ENCODE measurements around the gene CTNNA3.

Gene CTNNA3

DNA sequence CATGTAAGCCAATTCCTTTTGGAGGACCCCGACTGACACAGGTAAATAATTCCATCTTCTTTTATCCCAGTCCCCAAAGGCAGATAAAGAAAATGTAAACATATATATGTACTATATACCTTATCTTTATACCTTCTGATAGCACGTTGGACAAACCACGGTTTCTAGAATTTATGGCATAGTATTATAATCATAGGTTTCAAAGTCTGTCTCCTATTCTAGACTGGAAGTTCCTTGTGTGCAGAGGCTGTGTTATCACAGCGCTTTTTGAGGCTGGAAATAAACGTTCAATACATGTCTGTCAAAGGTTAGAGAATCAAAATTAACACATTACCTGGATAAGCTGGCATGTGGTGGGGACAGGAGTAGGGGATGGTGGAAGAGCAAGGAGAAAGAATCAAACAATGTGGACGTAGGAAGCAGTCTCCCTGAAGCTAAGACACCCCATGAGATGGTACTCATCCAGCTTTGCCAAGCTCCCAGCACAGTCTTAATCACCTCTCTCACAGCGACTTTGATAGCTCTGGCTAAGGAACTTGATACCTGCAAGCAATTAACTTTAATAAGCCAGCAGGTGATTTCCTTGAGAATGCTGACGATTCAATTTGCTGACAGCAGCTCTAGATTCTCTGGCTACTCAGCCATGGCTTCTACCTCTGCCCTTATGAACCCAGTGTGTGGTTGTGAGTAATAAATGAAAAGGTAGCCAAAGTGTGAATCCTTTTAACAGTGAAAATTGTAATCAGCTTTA is 978.6 kb downstream of the CTNNA3 start:
- DNase-seq, result no peak

DNA sequence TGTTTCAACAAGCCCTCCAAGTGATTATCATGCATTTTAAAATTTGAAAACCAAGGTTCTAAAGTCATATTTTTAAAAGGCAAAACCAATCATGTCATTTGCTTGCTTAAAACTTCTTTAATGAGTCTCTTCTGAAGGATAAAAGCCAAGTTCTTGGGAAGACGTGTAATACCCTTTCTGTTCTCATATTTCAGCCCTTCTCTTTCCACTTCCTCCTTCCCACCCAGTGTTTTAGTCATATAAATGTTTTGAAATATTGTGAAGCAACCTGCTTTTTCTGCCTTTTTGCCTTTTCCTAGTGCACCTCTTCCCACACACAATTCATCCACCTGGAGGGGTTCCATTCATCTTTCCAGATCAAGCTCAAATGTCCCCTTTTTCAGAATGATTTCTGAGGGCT is 981.3 kb downstream of the CTNNA3 start:
- DNase-seq, result no peak

DNA sequence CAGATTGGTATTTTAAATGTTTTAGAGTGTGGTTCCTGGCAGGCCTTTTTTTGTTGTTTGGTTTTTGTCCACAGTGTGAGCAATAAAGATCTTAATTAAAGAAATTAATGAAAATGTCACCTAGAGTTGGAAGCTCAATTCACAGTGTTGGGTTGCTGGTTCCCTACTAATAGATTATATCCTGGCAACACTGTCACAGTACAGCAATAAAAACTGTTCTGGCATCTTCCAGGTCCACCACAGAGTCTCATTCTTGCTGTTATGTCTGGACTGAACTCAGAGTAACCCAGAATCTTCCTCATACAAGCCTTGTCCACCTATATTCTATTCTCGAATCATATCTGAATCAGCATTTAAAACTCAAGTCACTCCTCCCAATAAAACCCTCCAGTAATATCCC is 982.6 kb downstream of the CTNNA3 start:
- DNase-seq, result no peak

DNA sequence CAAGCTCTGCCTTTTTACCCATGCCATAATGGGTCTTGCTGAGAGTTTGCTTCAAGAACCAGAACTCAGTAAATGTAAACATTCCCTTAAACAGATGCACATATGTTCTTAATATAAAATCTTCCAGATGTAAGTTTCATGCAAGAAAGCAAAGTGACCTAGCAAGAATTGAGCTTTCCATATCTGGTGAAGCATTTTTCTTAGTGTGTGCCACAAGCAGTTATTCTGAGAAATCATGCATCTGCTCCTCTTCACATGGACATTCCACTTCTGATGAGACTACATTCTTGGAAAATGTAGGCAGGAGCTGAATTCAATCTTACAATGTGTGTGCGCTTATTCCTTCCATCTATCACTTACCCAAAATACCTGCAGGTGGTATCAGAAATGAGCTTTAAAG is 997.9 kb downstream of the CTNNA3 start:
- DNase-seq, result no peak

DNA sequence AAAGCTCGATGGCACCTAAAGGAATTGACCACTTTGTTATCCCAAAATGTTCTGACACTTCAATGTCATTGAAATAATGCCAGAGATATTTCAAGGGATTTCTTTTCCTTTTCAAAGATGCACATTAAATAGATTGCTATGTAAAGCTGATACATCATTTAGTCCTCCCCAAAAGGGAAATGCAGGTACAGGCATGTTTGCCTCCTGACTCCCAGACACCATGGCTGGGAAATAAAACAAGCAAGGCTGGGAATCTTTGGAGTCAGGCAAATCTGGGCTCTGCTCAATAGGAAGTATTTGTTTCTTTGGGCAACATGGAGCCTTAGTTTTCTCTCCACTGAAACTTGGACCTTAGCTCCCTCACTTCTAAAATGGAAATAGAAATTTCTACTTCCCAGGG is 1000.9 kb downstream of the CTNNA3 start:
- DNase-seq, result no peak

DNA sequence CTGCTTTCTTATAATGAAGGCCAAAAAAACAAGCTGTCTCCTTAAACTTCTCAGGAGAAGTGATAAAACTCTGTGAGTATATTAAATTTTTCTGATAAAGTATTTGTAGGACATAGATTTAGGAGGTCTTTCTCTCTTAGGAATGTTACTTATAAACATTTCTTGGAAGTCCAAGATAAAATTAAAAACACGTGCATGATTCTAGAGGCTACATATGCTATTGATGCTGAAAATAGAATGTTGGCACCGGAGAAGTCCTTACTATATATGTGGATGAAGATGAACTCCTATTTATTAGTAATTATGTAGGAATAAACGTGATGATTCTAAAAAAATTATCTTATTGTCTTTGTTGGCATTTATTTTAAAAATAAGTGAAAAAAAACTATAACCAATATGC is 1011.4 kb downstream of the CTNNA3 start:
- DNase-seq, result no peak

DNA sequence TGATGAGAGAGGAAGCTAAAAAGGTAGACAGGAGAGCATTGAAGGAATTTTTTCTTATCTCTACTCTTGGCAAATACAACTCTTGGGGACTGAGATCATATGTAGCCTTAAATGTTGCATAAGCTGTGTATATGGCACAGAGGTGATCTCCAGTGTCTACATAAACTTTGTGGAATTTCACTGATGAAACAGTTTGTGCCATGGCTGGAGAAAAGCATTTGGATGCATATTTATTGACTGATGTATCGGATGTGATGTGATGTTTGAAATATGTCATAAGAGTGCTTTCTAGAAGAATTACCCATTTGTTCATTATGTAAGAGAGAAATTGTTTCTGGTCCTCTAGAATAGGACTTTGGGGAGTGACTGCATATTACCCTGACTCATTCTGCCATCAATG is 1015.1 kb downstream of the CTNNA3 start:
- no peak for DNase-seq

DNA sequence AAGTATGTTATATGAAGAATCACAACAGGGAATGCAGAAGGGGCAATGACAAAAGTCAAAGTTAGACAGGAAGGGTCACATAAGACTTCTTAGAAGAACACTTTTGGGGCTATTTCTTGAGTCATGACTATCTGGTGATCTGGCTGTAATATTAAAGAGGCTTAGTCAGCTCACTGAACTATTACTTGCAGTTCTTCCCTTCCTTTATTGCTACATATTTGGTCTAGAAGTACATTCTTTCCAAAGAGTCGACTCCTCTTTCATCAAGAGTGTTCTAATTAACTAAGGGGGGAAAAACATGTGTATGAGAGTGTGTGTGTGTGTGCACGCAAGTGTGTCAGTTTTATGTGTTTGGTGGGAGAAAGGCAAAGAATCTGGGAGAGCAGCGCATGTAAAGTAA is 1017.5 kb downstream of the CTNNA3 start:
- no peak for DNase-seq

DNA sequence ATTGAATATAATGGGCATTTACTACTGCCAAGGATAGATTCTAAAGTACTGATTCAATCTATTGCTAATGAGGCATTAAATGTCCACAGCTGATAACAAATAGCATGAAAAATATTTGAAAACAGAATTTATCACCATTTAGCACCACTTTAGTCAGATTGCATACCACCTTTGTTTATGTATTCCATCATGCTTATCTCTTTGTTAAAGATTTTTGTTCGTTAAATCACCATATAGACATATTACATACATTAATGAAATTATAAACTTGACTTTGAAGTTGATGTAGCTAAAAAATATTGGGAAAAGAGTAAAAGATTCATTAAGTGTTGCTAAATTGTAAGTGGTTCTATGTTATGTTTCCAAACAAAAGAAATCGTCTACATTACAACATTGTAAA is 1022.9 kb downstream of the CTNNA3 start:
- DNase-seq, result no peak

DNA sequence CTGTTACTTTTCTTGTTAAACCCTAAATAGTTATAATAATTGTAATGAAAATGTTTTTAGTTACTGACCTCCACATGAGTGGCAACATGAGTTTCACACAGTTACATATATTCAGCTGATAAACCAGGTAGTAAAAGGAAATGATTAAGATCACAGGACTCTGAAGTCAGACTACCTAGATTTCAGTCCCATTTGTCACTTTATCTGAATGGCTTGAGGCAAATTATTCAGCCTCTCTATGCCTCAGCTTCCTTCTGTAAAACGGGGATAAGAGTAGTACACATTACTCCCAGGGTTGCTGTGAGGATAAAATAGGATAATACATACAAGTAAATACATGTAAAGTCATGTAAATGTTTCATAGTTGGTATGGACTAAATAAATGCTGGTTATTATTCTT is 1024.4 kb downstream of the CTNNA3 start:
- no peak for DNase-seq

DNA sequence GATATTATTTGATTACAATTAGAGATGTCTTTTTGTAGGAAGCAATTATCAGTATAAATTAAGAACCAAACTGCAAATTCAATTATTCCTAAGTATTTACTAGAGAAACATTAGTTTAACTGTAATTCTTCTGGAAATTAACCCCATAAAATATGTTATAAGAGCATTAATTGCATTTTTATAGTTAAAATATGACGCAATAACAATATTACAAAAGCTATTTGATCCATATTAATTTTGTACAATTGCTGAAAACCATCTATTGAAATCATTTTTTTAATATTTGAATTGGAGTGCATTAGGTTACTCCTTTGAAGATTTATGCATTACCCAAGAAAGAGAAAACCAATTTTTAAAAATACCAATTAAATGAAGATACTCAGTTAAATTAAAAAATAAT is 1024.9 kb downstream of the CTNNA3 start:
- no peak for DNase-seq

DNA sequence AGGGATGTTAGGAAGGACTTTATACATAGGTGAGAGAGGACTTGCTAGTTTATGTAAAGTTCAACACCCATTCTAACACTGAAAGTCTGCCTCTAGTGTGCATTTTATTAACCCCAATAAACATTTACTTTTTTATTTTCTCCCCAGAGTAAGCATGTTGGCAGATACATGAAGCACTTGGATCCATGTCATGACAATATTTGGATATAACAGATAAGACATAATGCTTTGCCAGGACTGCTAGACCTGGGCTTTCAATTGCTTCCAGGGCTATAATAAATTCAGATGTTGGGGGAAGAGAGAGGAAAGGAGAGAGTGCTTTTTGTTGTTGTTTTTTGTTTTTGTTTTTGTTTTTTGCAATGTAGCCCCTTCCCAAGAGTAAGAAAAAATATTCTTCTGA is 1039.5 kb downstream of the CTNNA3 start:
- DNase-seq, result no peak

DNA sequence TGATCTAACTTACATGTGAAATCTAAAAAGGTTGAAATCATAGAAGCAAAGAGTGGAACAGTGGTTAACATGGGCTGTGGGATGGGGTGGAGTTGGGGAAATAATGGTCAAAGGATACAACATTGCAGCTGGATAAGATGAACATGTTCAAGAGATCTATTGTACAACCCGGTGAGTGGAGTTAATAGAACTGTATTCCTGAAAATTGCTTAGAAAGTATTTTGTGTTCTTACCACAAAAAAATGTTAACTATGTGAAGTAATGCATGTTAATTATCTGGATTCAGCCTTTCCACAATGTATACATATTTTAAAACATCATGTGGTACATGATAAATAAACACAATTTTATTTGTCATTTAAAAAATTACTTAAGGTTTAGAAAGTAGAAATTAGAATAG is 1041.1 kb downstream of the CTNNA3 start:
- DNase-seq, result no peak

DNA sequence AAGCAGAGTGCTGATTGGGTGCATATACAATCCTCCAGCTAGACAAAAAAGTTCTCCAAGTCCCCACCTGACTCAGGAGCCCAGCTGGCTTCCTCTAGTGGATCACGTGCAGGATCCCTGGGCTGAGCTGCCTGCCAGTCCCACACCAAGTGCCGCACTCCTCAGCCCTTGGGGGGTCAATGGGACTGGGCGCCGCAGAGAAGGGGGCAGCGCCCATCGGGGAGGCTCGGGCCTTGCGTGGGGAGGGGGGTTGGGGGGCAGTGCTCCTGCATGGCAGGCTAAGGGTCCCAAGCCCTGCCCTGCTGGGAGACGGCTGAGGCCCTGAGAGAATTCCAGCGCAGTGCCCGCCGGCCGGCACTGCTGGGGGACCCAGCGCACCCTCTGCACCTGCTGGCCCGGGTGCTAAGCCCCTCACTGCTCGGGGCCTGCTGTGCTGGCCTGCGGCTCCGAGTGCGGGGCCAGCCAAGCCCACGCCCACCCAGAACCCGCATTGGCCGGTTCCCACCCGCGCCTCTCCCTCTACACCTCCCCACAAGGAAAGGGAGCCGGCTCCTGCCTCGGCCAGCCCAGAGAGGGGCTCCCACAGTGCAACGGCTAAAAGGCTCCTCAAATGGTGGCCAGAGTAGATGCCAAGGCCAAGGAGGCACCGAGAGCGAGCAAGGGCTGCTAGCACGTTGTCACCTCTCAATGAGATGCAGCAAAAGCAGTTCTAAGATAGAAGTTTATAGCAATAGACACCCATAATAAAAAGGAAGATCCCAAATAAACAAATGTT is 1044.5 kb downstream of the CTNNA3 start:
- DNase-seq, result no peak

DNA sequence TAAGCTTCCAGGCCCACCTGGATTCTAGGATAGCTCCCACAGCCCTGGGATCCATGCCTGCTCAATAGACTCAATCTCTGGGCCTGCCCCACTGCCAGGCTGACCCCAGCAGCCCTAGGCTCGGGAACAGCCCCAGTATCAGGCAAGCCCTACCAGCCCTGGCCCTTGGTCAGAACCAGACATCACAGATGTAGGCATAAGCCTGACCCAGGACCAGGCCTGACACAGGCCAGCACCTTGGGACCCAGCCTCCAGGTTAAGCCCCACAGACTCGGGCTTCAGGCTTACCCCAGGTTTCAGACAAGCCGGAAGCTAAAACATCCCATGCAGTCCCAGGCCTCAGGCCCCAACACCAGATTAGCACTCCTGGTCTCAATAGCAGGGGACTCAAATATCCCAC is 1046.4 kb downstream of the CTNNA3 start:
- DNase-seq, result no peak

DNA sequence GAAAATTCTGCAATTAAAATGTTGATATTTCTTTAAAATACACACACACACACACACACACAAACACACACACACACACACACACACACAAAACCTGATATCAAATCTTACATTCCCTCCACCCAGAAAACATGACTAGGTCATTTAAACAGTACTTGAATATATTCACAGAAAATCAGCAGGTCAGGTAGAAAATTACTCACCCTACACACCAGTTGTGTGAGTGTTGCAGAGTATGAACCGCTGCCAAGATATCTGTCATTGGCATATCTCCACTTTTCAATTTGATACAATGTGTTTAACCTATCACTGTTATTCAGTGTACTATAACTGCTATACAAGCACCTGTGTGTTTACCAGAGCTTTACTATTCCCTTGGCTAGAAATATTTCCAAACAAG is 1053.8 kb downstream of the CTNNA3 start:
- DNase-seq, result no peak

DNA sequence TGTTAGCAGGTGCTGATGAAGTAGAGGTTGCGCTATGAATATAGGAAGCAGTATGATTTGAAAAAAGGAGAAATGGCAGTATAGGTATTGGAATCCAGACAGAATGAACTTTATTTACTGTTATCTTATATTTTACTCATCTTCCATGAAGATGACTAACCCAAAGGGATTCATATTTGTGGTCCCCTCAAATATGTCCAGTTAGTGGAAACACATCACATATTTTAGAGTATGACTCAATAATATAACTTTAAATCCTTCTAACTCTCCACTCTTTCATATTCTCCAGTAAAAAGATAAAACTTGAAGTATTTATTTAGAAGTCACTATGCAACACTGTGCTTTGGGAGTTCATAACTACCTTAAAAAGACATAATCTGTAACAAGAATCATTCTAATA is 1056.6 kb downstream of the CTNNA3 start:
- no peak for DNase-seq

DNA sequence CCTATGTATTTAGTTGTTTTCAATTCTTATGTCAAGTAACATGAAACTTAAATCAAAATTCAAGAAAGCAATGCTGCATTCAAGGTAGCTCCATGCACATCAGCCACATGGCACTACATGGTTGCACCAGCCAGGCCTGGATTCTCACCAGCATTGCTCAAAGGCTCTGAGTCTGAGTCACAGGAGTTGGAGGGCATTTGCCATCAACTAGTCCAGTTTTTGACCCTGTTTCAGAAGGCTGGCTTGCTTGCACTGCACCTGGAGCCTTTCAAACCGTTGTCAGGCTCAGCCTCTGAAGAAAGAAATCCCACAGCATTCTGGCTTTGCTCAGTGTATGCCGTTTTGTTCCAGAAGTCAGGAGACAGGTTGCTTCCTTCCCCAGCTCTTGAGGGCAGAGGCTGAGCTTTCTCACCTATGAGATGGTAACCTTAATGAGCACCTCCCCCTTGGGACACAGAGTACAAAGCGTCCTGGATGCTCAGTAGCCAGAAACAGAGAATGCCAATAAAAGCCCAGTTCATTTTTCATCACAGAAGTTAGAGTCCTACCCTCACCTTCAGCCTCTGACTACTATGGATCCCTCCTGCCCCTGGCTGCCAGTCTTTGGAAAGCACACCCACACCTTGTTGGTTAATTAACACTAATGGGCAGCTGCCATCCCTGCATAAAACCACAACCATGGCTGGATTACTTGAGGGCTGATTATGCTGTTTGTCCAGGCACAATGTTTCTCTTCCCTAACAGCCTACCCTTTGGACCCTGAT is 1058.5 kb downstream of the CTNNA3 start:
- DNase-seq, result no peak

DNA sequence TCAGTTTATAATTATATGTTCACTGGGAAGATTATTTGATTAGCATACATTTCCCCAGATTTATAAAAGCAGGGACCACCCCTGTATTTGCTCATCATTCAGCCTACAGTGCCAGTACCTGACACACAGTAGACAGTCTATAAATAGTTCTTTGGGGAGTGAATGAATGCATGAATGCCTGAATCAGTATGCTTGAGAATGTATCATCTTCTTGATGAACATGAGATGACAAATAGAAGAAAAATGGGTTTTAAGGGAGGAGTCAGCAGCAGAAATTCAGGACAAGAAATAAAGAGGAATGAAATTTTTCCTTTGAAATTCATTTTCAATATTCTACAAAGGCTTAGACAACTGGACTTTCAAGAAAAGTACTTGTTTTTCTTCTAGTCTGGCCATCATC is 1066.0 kb downstream of the CTNNA3 start:
- DNase-seq, result no peak

DNA sequence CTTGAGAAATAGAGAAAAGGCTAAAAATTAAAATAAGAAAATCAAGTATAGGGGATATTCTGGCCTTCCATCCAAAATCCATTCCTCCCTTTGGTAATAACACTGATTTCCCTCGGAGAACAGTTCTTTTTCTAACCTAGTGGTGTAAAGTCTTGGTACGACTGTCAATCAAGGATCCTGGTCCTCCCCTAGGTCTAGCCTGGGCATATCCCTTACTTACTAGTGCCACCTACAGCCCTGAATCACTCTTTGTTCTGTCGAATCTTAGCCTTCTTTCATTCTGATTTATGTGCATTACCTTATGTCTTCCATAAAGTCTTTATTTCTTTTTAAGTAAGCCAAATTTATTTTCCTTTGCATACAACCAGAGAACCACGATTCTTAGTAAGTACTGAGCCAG is 1068.8 kb downstream of the CTNNA3 start:
- peak; percentile 24 for DNase-seq

DNA sequence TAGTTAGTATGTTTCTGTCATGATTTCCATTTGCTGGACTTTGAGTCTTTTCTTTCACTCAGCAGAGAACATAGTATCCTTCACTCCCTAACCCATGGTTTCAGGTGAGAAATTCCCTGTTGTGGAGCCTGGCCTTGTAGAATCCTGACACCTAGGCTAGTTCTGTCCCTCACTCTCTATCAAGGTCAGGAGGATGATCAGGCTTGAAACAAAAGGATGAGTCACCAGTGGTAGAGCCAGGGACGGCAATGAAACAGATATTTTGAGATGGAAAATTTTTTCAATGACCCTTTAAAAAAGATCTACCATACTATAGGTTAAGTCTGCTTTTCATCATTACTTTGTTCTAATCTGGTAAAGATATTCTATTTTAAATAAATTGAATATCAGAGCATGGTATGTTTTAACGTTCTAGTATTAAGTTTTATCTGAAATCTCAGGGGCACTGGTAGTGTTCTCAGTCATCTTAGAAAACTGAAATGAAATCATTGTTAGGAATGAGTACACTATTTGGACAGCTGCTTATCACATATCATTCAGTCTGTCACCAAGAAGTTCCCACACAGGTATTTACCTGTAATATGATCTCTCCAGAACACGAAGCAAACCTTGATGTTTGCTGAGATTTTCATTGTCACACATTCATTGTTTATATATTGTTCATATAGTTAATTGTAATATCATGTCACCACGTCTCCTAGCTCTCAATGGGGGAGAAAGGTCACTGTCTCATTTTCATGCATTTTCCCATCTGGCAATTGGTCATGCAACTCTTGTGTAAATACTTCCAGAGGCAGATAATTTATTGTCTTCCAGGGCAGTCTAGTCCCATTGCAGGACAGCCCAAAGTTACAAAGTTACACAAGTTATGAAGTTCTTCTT is 1070.0 kb downstream of the CTNNA3 start:
- DNase-seq, result no peak

DNA sequence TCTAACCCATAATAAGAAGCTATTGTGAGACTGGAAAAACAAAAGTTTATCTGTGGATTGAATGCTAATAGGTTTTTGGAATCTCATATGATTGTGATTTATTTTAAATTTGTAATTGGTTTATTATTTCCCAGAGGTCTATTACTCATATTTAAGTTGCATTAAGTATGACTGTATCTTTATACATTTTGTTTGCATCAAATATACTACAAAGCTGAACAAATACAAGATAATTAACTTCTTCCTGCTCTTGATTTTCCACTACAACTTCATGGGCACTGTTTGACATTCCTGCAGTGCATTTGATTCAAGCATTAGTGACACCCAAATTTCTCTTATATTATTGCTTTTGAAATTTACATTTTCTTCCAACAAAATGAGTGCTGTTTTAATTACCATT is 1073.9 kb downstream of the CTNNA3 start:
- DNase-seq, result no peak

DNA sequence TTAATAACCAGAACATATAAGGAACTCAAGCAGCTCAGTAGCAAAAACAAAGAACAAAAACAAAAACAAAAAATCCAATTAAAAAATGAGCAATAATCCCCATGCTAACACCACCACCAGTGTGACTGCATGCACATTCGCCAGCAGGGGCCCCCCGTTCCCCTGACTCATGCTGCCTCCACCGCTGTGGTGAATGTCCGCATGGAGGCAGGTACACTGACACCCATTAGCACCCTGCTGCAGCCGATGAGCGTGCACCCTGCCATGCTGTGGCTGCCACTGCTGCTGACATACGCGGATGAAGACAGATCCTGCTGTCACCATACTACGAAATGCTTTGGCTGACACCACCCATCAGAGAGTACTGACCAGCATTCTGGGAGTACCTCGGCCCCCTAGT is 1091.8 kb downstream of the CTNNA3 start:
- no peak for DNase-seq
